Mesenchymal stem cell (in vitro differentiated cells and primary cell): Measurements from ENCODE around the gene GALNT16.
A peak's percentile ranks its signal among the peaks of the same experiment; 100 is the strongest.

ENCODE experiments used
- DNase-seq: peaks from one replicate; pipeline ENCODE4 v3.0.0-alpha.2; 2013
- H2AFZ ChIP-seq: one replicate; pipeline ENCODE4 v1.6.1; 2013; ENCODE audit warnings: low read depth, mild to moderate bottlenecking, control low read depth, inconsistent platforms, low read length, moderate library complexity
- H2AK5ac ChIP-seq: 2 replicates; pipeline ENCODE4 v1.6.1; 2013; ENCODE audit warnings: low read length, moderate library complexity, mild to moderate bottlenecking, inconsistent platforms; ENCODE audit not compliant: severe bottlenecking
- H2BK120ac ChIP-seq: one replicate; pipeline ENCODE4 v1.6.1; 2013; ENCODE audit warnings: low read depth, mild to moderate bottlenecking, inconsistent platforms, low read length, moderate library complexity
- H2BK12ac ChIP-seq, 2 experiments: one replicate each; pipeline ENCODE4 v1.6.1; 2013; ENCODE audit warnings: inconsistent platforms in 2 of 2, low read length in 2 of 2, mild to moderate bottlenecking in 2 of 2, moderate library complexity in 2 of 2, control low read depth in 1 of 2
- H2BK15ac ChIP-seq: one replicate; pipeline ENCODE4 v1.6.1; 2013; ENCODE audit warnings: mild to moderate bottlenecking, low read depth, inconsistent platforms; ENCODE audit not compliant: poor library complexity, severe bottlenecking
- H2BK5ac ChIP-seq: 2 replicates; pipeline ENCODE4 v1.6.1; 2013; ENCODE audit warnings: low read depth, mild to moderate bottlenecking, low read length, control low read depth, inconsistent platforms; ENCODE audit not compliant: poor library complexity, severe bottlenecking
- H3K14ac ChIP-seq, 2 experiments: one replicate each; pipeline ENCODE4 v1.6.1; 2013; ENCODE audit warnings: inconsistent platforms in 2 of 2, low read length in 2 of 2, control low read depth in 1 of 2, mild to moderate bottlenecking in 1 of 2, moderate library complexity in 1 of 2
- H3K18ac ChIP-seq, 2 experiments: one replicate each; pipeline ENCODE4 v1.6.1; 2013; ENCODE audit warnings: inconsistent platforms in 2 of 2, low read length in 2 of 2, control low read depth in 1 of 2, low read depth in 1 of 2, mild to moderate bottlenecking in 1 of 2
- H3K23ac ChIP-seq, 2 experiments: one replicate each; pipeline ENCODE4 v1.6.1; 2013; ENCODE audit warnings: inconsistent platforms in 2 of 2, low read length in 2 of 2, mild to moderate bottlenecking in 2 of 2, moderate library complexity in 2 of 2, control low read depth in 1 of 2
- H3K27ac ChIP-seq: 2 replicates; pipeline ENCODE4 v1.5.1; 2013; ENCODE audit warnings: mild to moderate bottlenecking, moderate library complexity, low read length, control low read depth, inconsistent platforms; ENCODE audit not compliant: poor library complexity, severe bottlenecking
- H3K27me3 ChIP-seq, 2 experiments: 2 replicates each; pipeline versions ENCODE4 v1.6.1 to v1.7.0; 2013; ENCODE audit warnings: low read length in 2 of 2, mild to moderate bottlenecking in 2 of 2, moderate library complexity in 2 of 2, control low read depth in 1 of 2, inconsistent platforms in 1 of 2; ENCODE audit not compliant: control insufficient read depth in 1 of 2, insufficient read depth in 1 of 2
- H3K36me3 ChIP-seq, 2 experiments: 2 replicates each; pipeline versions ENCODE4 v1.6.1 to v1.7.0; 2013; ENCODE audit warnings: low read length in 2 of 2, control low read depth in 1 of 2, inconsistent platforms in 1 of 2, low read depth in 1 of 2, mild to moderate bottlenecking in 1 of 2; ENCODE audit not compliant: insufficient read depth in 2 of 2, control insufficient read depth in 1 of 2
- H3K4ac ChIP-seq, 2 experiments: one replicate each; pipeline ENCODE4 v1.6.1; 2013; ENCODE audit warnings: inconsistent platforms in 2 of 2, low read length in 2 of 2, mild to moderate bottlenecking in 2 of 2, moderate library complexity in 2 of 2, control low read depth in 1 of 2, low read depth in 1 of 2
- H3K4me1 ChIP-seq: 2 replicates; pipeline ENCODE4 v1.6.1; 2013; ENCODE audit warnings: low read depth, low read length, control low read depth; ENCODE audit not compliant: control insufficient read depth, insufficient read depth
- H3K4me2 ChIP-seq: 2 replicates; pipeline ENCODE4 v1.6.1; 2013; ENCODE audit warnings: low read length, mild to moderate bottlenecking, inconsistent platforms; ENCODE audit not compliant: poor library complexity, severe bottlenecking
- H3K4me3 ChIP-seq, 2 experiments: 2 replicates each; pipeline versions ENCODE4 v1.5.1 to v1.7.0; 2013; ENCODE audit warnings: low read length in 2 of 2, mild to moderate bottlenecking in 2 of 2, control low read depth in 1 of 2, low read depth in 1 of 2; ENCODE audit not compliant: insufficient read depth in 1 of 2
- H3K79me1 ChIP-seq: replicated peaks from 2 replicates; pipeline ENCODE4 v1.6.1; 2013; ENCODE audit warnings: mild to moderate bottlenecking, control low read depth, low read length, inconsistent platforms; ENCODE audit not compliant: poor library complexity, severe bottlenecking
- H3K9ac ChIP-seq: 2 replicates; pipeline ENCODE4 v1.7.0; 2013; ENCODE audit warnings: mild to moderate bottlenecking, low read length, moderate library complexity
- H3K9me3 ChIP-seq: 2 replicates; pipeline ENCODE4 v1.7.0; 2013; ENCODE audit warnings: mild to moderate bottlenecking, low read length; ENCODE audit not compliant: control insufficient read depth
- H4K8ac ChIP-seq: one replicate; pipeline ENCODE4 v1.6.1; 2013; ENCODE audit warnings: inconsistent platforms, mild to moderate bottlenecking, low read length, moderate library complexity
- H4K91ac ChIP-seq: one replicate; pipeline ENCODE4 v1.6.1; 2013; ENCODE audit warnings: mild to moderate bottlenecking, low read length, inconsistent platforms
- WGBS: methylation state at CpG from one replicate; pipeline ENCODE4 v1.1.7; 2013; ENCODE audit warnings: mixed read lengths; 5-methylcytosine and 5-hydroxymethylcytosine counted together

Gene GALNT16

DNA sequence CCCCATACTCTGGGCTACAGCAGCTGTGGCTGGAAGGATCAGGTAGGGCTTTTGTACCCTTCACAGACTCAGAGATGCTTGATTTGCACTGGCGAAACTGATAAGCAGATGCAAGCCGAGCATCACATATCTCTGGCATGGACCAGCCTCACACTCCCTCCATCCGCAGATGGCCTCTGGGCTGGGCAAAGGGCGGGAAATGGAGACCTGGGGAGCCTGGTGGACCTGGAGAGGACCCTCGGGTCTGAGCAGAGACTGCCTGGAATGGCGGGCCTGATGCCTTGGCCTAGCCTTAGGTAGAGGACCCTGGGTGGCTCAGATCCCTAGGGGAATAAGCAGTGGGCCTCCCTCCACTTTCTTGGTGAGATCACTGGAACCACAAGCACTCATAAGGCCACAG, 53.2 kb downstream of the GALNT16 start:
- H2BK15ac ChIP-seq = no peak overlapping the region
- H3K79me1 ChIP-seq = no peaks in the 10 kb centered on the region
- no peak overlapping the region for H3K4me3 ChIP-seq
- no peaks in the 10 kb centered on the region for H3K36me3 ChIP-seq
- H3K4me1 ChIP-seq = peaks cover 3% of the 10 kb centered on the region
- DNase-seq = no peak
- no peak overlapping the region for H2AK5ac ChIP-seq
- no peak overlapping the region for H2AFZ ChIP-seq
- no peak overlapping the region for H2BK12ac ChIP-seq
- no peak overlapping the region for H2BK120ac ChIP-seq
- H3K27ac ChIP-seq = no peak overlapping the region
- H4K8ac ChIP-seq = no peak overlapping the region
- H3K18ac ChIP-seq = no peak overlapping the region
- peak overlapping the region in 1 of 2 experiments; percentile 23 for H3K14ac ChIP-seq
- no peak overlapping the region for H3K9ac ChIP-seq
- H3K9me3 ChIP-seq = no peaks in the 10 kb centered on the region
- 93% methylated on average over 6 of the region's 6 CpGs for WGBS
- no peak overlapping the region for H3K4me2 ChIP-seq
- H3K4ac ChIP-seq = no peak overlapping the region
- peaks cover 0 to 4% of the 10 kb centered on the region in 2 experiments for H3K27me3 ChIP-seq
- H4K91ac ChIP-seq = no peak overlapping the region
- no peak overlapping the region for H2BK5ac ChIP-seq
- no peak overlapping the region for H3K23ac ChIP-seq

DNA sequence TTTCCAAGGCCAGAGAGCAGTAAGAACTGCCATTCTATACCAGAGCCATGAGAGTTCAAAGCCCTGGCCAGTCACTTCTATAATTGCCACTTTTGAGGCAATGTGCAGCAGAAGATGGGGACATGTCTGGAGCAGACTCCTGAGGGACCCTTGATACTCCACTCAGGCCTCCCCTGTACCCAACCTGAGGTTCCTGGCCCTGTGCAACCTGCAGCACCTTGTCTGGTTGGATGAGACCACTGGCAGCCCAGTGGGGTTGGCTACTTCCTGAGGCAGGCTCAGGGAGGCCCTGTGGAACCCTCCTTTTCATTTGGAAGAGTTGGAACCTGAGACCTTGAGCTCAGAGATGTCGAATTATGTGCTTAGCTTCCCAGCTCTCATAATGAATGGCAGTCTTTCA, 54.4 kb downstream of the GALNT16 start:
- Histone ChIP-seq H3K27ac (no peak overlapping the region), H2BK15ac (no peak overlapping the region)
- WGBS = 38% methylated on average over 1 of the region's 1 CpG

DNA sequence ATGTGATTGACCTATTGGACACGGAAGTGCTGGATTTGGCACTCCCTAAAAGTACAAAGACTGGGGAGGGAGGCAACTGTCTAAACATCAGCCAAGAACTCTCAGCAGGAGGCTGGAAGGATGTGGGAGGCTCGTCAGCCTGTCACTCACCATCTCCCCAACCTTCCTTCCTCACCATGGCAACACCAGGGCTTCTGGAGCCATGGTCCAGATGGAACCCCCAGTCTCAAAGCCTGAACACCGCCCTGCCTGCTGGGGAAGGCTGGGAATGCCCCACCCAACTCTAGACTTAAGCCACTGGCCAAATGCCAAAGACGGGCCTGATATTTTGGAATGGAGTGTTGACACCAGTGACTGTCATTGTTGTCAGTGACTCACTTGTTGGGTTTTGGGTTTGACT, 55.3 kb downstream of the GALNT16 start:
- no peak for DNase-seq
- H2AK5ac ChIP-seq = no peak overlapping the region
- no peak overlapping the region for H3K27ac ChIP-seq
- H3K14ac ChIP-seq = no peak overlapping the region
- peak overlapping the region; percentile 15 for H4K91ac ChIP-seq
- no peak overlapping the region for H2BK120ac ChIP-seq
- no peak overlapping the region for H3K18ac ChIP-seq
- H2BK12ac ChIP-seq = no peak overlapping the region
- H2BK5ac ChIP-seq = no peak overlapping the region
- peaks cover 0 to 4% of the 10 kb centered on the region in 2 experiments for H3K27me3 ChIP-seq
- no peak overlapping the region for H2AFZ ChIP-seq
- H3K4ac ChIP-seq = no peak overlapping the region
- H3K4me1 ChIP-seq = peaks cover 3% of the 10 kb centered on the region
- no peak overlapping the region for H2BK15ac ChIP-seq
- no peaks in the 10 kb centered on the region for H3K9me3 ChIP-seq
- H3K9ac ChIP-seq = no peak overlapping the region
- no peak overlapping the region for H3K23ac ChIP-seq
- no peak overlapping the region for H3K4me3 ChIP-seq
- no peaks in the 10 kb centered on the region for H3K79me1 ChIP-seq
- H3K36me3 ChIP-seq = no peaks in the 10 kb centered on the region
- no peak overlapping the region for H3K4me2 ChIP-seq
- H4K8ac ChIP-seq = no peak overlapping the region
- 93% methylated on average over 4 of the region's 4 CpGs for WGBS

More for the DNA sequence above, 54.4 kb downstream of the GALNT16 start:
- no peak overlapping the region for H2BK5ac ChIP-seq
- no peak for DNase-seq
- no peak overlapping the region for H3K23ac ChIP-seq
- H3K36me3 ChIP-seq = no peaks in the 10 kb centered on the region
- no peak overlapping the region for H3K9ac ChIP-seq
- peaks cover 3% of the 10 kb centered on the region for H3K4me1 ChIP-seq
- no peak overlapping the region for H2BK120ac ChIP-seq
- H4K91ac ChIP-seq = no peak overlapping the region
- H2BK12ac ChIP-seq = peak overlapping the region in 1 of 2 experiments; percentile 18
- H2AK5ac ChIP-seq = no peak overlapping the region
- H2AFZ ChIP-seq = no peak overlapping the region
- H3K18ac ChIP-seq = no peak overlapping the region
- no peaks in the 10 kb centered on the region for H3K9me3 ChIP-seq
- H3K4ac ChIP-seq = no peak overlapping the region
- H3K14ac ChIP-seq = no peak overlapping the region
- H4K8ac ChIP-seq = no peak overlapping the region
- H3K79me1 ChIP-seq = no peaks in the 10 kb centered on the region
- H3K4me2 ChIP-seq = no peak overlapping the region
- H3K27me3 ChIP-seq = peaks cover 0 to 4% of the 10 kb centered on the region in 2 experiments
- no peak overlapping the region for H3K4me3 ChIP-seq

DNA sequence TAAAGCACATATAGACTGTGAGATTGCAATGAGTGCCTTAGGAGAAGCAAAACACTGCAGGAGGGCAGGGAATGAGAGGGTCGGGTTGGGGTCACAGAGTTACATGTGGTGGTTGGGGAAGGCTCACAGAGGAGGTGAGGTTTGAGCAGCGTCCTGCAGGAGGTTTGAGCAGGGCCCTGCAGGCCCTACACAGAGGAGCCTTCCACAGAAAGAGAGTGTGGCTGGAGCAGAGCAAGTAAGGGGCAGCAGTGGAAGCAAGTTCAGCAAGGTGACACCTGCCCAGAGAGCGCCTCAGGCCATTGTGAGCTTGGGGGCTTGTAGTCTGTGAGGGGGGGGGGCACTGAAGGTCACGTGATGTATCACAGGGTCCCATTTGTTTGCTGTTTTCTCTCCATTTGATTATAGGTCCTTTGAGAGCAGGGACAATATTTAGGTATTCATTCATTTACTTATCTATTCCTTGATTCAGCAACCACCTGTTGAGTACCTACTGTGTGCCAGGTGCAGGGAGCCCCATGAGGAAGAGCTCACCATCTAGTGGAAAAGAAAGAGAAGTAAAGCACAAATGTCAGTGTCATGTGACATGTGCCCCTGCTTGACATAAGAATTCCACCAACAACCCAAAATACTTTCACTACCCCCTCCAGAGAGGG, 56.6 kb downstream of the GALNT16 start:
- Histone ChIP-seq H3K9ac (no peak overlapping the region), H2BK5ac (no peak overlapping the region), H4K91ac (no peak overlapping the region), H3K18ac (no peak overlapping the region), H4K8ac (no peak overlapping the region), H2BK12ac (peak overlapping the region in 1 of 2 experiments; percentile 48), H3K79me1 (no peaks in the 10 kb centered on the region), H3K27ac (no peak overlapping the region), H3K4ac (no peak overlapping the region), H2AFZ (no peak overlapping the region), H2BK15ac (no peak overlapping the region), H2AK5ac (no peak overlapping the region), H3K23ac (no peak overlapping the region), H3K4me2 (no peak overlapping the region), H3K9me3 (no peaks in the 10 kb centered on the region), H3K36me3 (no peaks in the 10 kb centered on the region), H3K14ac (no peak overlapping the region), H3K4me1 (peaks cover 3% of the 10 kb centered on the region), H3K4me3 (no peak overlapping the region), H2BK120ac (no peak overlapping the region), H3K27me3 (no peaks in the 10 kb centered on the region)
- DNase-seq = no peak
- WGBS = 76% methylated on average over 3 of the region's 4 CpGs
